GM12878 (cell line): ENCODE measurements around the gene IL22RA2. TPM values are rescaled to one million over a fixed set of nuclear protein-coding genes. Genes with fewer than 3 reads are reported as not detected.

Experiments
- ATAC-seq: fragments of 200-7000 bp; cut with Tn5 transposase; 3 replicates; pipeline ENCODE4 v1.9.1; 2020; ENCODE audit warnings: mild to moderate bottlenecking, moderate library complexity
- BruUV-seq: library from RNA; stranded (reverse); fragments of 400-500 nt; replicated peaks from 2 replicates; lab custom pipeline; 2021; lab: Mats Ljungman, UMichigan
- CTCF ChIA-PET: fragments of 300-600 bp; sonication (Branson Sonifier 250); formaldehyde crosslinking; extraction: SDS; loops from one replicate; lab custom pipeline; 2021; ENCODE audit warnings: inconsistent platforms; lab: Yijun Ruan, JAX
- POLR2A ChIA-PET: fragments of 350-600 bp; formaldehyde crosslinking; extraction: SDS; loops from one replicate; lab custom pipeline; 2021; ENCODE audit warnings: inconsistent platforms; lab: Charles Lee
- RAD21 ChIA-PET: fragments of 300-600 bp; sonication (Branson Sonifier 250); formaldehyde crosslinking; loops from one replicate; lab custom pipeline; 2023; ENCODE audit warnings: antibody characterized with exemption; ENCODE audit not compliant: unreplicated experiment; lab: Charles Lee
- SMC1A ChIA-PET: fragments of 300-600 bp; sonication (Branson Sonifier 250); formaldehyde crosslinking; loops from one replicate; lab custom pipeline; 2023; ENCODE audit not compliant: unreplicated experiment, uncharacterized antibody; lab: Charles Lee
- DNase-seq: peaks from one replicate; pipeline ENCODE4 v3.0.0-alpha.2; 2011; ENCODE audit warnings: low read depth, low spot score
- FAIRE-seq: peaks from 3 replicates; lab custom pipeline; 2011; peaks lifted over from hg19 to GRCh38; lab: Jason Lieb, UNC
- H2AFZ ChIP-seq: 2 replicates; pipeline ENCODE4 v1.6.0; 2011; ENCODE audit warnings: low read depth, low read length, control low read depth; ENCODE audit not compliant: control insufficient read depth
- H3K27ac ChIP-seq: 2 replicates; pipeline ENCODE4 v1.5.1; 2011; ENCODE audit warnings: control low read depth; ENCODE audit not compliant: control insufficient read depth, insufficient read depth
- H3K27me3 ChIP-seq, 2 experiments: replicated peaks in 1 of 2; 2 replicates each; pipeline versions ENCODE4 v1.6.0 to v1.6.1; 2011; ENCODE audit warnings: low read length in 1 of 2; ENCODE audit not compliant: control insufficient read depth in 2 of 2, insufficient read depth in 2 of 2
- H3K36me3 ChIP-seq, 2 experiments: 2 replicates each; pipeline ENCODE4 v1.5.1; 2011; ENCODE audit warnings: low read length in 1 of 2; ENCODE audit not compliant: control insufficient read depth in 2 of 2, insufficient read depth in 2 of 2
- H3K4me1 ChIP-seq: 2 replicates; pipeline ENCODE4 v1.6.1; 2011; ENCODE audit warnings: mild to moderate bottlenecking, low read length, moderate library complexity, mixed read lengths; ENCODE audit not compliant: control insufficient read depth, insufficient read depth
- H3K4me2 ChIP-seq: 2 replicates; pipeline ENCODE4 v1.6.0; 2011; ENCODE audit warnings: control low read depth; ENCODE audit not compliant: control insufficient read depth, insufficient read depth
- H3K4me3 ChIP-seq: fragments of 200-600 bp; sonication (generic); 2 replicates; pipeline ENCODE4 v1.5.1; 2016
- H3K79me2 ChIP-seq: 2 replicates; pipeline ENCODE4 v1.6.0; 2011; ENCODE audit warnings: low read length; ENCODE audit not compliant: control insufficient read depth, insufficient read depth
- H3K9ac ChIP-seq: 2 replicates; pipeline ENCODE4 v1.8.0; 2011; ENCODE audit warnings: low read length, control low read depth, mixed read lengths; ENCODE audit not compliant: control insufficient read depth, insufficient read depth
- H3K9me3 ChIP-seq: replicated peaks from 3 replicates; pipeline ENCODE4 v1.5.1; 2011; ENCODE audit warnings: mild to moderate bottlenecking, low read length; ENCODE audit not compliant: control insufficient read depth, insufficient read depth
- H4K20me1 ChIP-seq: 2 replicates; pipeline ENCODE4 v1.6.0; 2011; ENCODE audit not compliant: control insufficient read depth, insufficient read depth
- BMI1 ChIP-seq: fragments of 450-650 bp; IDR thresholded peaks from 2 replicates; pipeline ENCODE4 v1.6.1; 2016; ENCODE audit warnings: mild to moderate bottlenecking, moderate library complexity, borderline replicate concordance
- BRCA1 ChIP-seq: IDR thresholded peaks from 2 replicates; pipeline ENCODE4 v1.6.1; 2011; ENCODE audit warnings: low read depth, low read length, improper control_type of control experiment
- CBFB ChIP-seq: IDR thresholded peaks from 2 replicates; pipeline ENCODE4 v1.6.1; 2016; ENCODE audit warnings: antibody characterized with exemption, low read depth
- CREM ChIP-seq: IDR thresholded peaks from 2 replicates; pipeline ENCODE4 v1.6.1; 2014; ENCODE audit warnings: antibody characterized with exemption, low read depth
- EED ChIP-seq: sonication (generic); IDR thresholded peaks from 2 replicates; pipeline ENCODE4 v1.6.1; 2016; ENCODE audit warnings: antibody characterized with exemption, low read depth
- ESRRA ChIP-seq: IDR thresholded peaks from 2 replicates; pipeline ENCODE4 v1.6.1; 2012; ENCODE audit warnings: mild to moderate bottlenecking, low read length, improper control_type of control experiment
- ETV6 ChIP-seq, 2 experiments: fragments of 450-650 bp in 1 of 2; IDR thresholded peaks in 1 of 2; conservative IDR thresholded peaks in 1 of 2; 2 replicates each; pipeline ENCODE4 v1.6.1; 2014; ENCODE audit warnings: antibody characterized with exemption in 1 of 2, borderline replicate concordance in 1 of 2, low read depth in 1 of 2, mild to moderate bottlenecking in 1 of 2, moderate library complexity in 1 of 2
- EZH2 ChIP-seq: IDR thresholded peaks from 2 replicates; pipeline ENCODE4 v1.6.1; 2012; ENCODE audit warnings: low read depth, mild to moderate bottlenecking, control low read depth, inconsistent platforms, low read length, borderline replicate concordance; ENCODE audit not compliant: control insufficient read depth
- FOXM1 ChIP-seq: IDR thresholded peaks from 2 replicates; pipeline ENCODE4 v1.6.1; 2012; ENCODE audit warnings: low read depth, mild to moderate bottlenecking, inconsistent platforms, low read length, moderate library complexity
- IKZF1 ChIP-seq: fragments of 450-650 bp; conservative IDR thresholded peaks from 2 replicates; pipeline ENCODE4 v1.6.1; 2017; ENCODE audit warnings: antibody characterized with exemption, mild to moderate bottlenecking
- NBN ChIP-seq: fragments of 450-650 bp; IDR thresholded peaks from 2 replicates; pipeline ENCODE4 v1.6.1; 2016
- PAX5 ChIP-seq: IDR thresholded peaks from 2 replicates; pipeline ENCODE4 v1.6.1; 2011; ENCODE audit warnings: low read depth, low read length, borderline replicate concordance
- POU2F2 ChIP-seq: IDR thresholded peaks from 3 replicates; pipeline ENCODE4 v1.6.1; 2011; ENCODE audit warnings: low read depth, mild to moderate bottlenecking, low read length, borderline replicate concordance
- RELB ChIP-seq: fragments of 450-650 bp; IDR thresholded peaks from 2 replicates; pipeline ENCODE4 v1.6.1; 2017; ENCODE audit warnings: low read depth, mild to moderate bottlenecking, moderate library complexity
- SIN3A ChIP-seq: IDR thresholded peaks from 2 replicates; pipeline ENCODE4 v1.6.1; 2012; ENCODE audit warnings: low read depth, low read length, improper control_type of control experiment
- ZNF24 ChIP-seq: fragments of 450-650 bp; IDR thresholded peaks from 2 replicates; pipeline ENCODE4 v1.6.1; 2017; ENCODE audit warnings: antibody characterized with exemption, mild to moderate bottlenecking
- WGBS: methylation state at CpG from one replicate; pipeline ENCODE4 v1.1.6; 2016; ENCODE audit warnings: low lambda C conversion rate; ENCODE audit not compliant: insufficient replicate concordance, insufficient coverage; ENCODE audit errors: missing lambda C conversion rate; 5-methylcytosine and 5-hydroxymethylcytosine counted together
- in situ Hi-C: fragments of 300-500 bp; cut with MboI; formaldehyde crosslinking; loops from 9 replicates; pipeline ENCODE4 v1.14.3; 2018; ENCODE audit warnings: mixed read lengths
- intact Hi-C: fragments of 100-400 bp; cut with micrococcal nuclease; formaldehyde crosslinking; loops from one replicate; pipeline ENCODE4 v1.14.2; 2022; ENCODE audit not compliant: unreplicated experiment
- polyA plus RNA-seq, 11 experiments: library from polyadenylated mRNA; depleted of rRNA in 4 of 11; unstranded in 6 of 11; stranded (reverse) in 5 of 11; fragments of >200 nt; fragmentation: Nextera tagmentation in 4 of 11; fragmentation: Illumina TruSeq in 1 of 11; extraction: Ambion mirVana in 4 of 11; extraction: Trizol in 1 of 11; gene quantifications; 1 replicate in 1 of 11; 2 replicates in 10 of 11; pipeline versions ENCODE4 v1.2.1 to v1.2.3, GENCODE V29; 2011 to 2016; ENCODE audit warnings: inconsistent platforms in 2 of 11, missing spikeins in 2 of 11, low read depth in 1 of 11
- total RNA-seq, 4 experiments: library from RNA; depleted of rRNA in 3 of 4; stranded (reverse); fragments of >200 nt in 3 of 4; fragmentation: Illumina TruSeq in 1 of 4; extraction: Trizol in 1 of 4; gene quantifications; 2 replicates each; pipeline versions ENCODE4 v1.2.1 to v1.2.3, GENCODE V29; 2013 to 2021

IL22RA2 gene
- total and polyA plus RNA-seq, 10 of the 15 experiments (the other 5 are each of a cell fraction or from before 2014, with no cell fraction given), result 0.05 to 0.22 (median 0.09) TPM; not detected in 3

- H3K4me1 ChIP-seq, result no peaks in the 10 kb centered on the region; the same call in 1 of the 2 replicates
- no peaks in the 10 kb centered on the region; the same call in none of the 3 replicates for H3K9me3 ChIP-seq
- no peak overlapping the region for H2AFZ ChIP-seq
- H3K79me2 ChIP-seq, result no peaks in the 10 kb centered on the region
- no peak overlapping the region for H3K27ac ChIP-seq
- H3K4me2 ChIP-seq, result no peak overlapping the region
- FAIRE-seq (no peak), DNase-seq (no peak), ATAC-seq (no peak)
- intact Hi-C loops (no loop called here), in situ Hi-C loops (no loop called here)
- RAD21 ChIA-PET, result interaction anchor here (0.7 to 2.3 kb wide), 3 partner anchors 9 to 63 kb away, joined by 4 to 11 read pairs (median 5); no protein-coding TSS in a partner anchor
- H4K20me1 ChIP-seq, result no peaks in the 10 kb centered on the region
- SMC1A ChIA-PET, result interaction anchor here (1.0 to 2.6 kb wide), 7 partner anchors 9 to 54 kb away, joined by 3 to 17 read pairs (median 6); no protein-coding TSS in a partner anchor
- H3K4me3 ChIP-seq, result no peak overlapping the region
- CTCF ChIA-PET, result interaction anchor here (1.3 to 3.0 kb wide), 3 partner anchors 9 to 158 kb away, joined by 3 to 13 read pairs (median 4); no protein-coding TSS in a partner anchor
- no peaks in the 10 kb centered on the region for H3K36me3 ChIP-seq
- TF ChIP-seq SIN3A, result no peak
- TF ChIP-seq BRCA1, result no peak
- no peak for TF ChIP-seq ESRRA
- TF ChIP-seq EZH2, result no peak
- 93% methylated on average over 1 of the region's 1 CpG for WGBS
- no peak overlapping the region for H3K9ac ChIP-seq
- BruUV-seq, result no TSS peak
- H3K27me3 ChIP-seq, result no peaks in the 10 kb centered on the region
- POLR2A ChIA-PET, result no interaction called here
These were observed 16.8 kb downstream of the IL22RA2 start for GRCh38 chr6:137156650-137157049.

- ATAC-seq (peak; percentile 73), DNase-seq (peak; percentile 48), FAIRE-seq (peak; percentile 49)
- no peaks in the 10 kb centered on the region for H3K27me3 ChIP-seq
- no peak overlapping the region for H3K4me3 ChIP-seq
- H4K20me1 ChIP-seq, result no peaks in the 10 kb centered on the region
- H3K4me1 ChIP-seq, result no peaks in the 10 kb centered on the region; the same call in 1 of the 2 replicates
- H3K4me2 ChIP-seq, result 0 out of 2 replicates have a peak overlapping the region, but pooled peaks have one; percentile 12
- ChIA-PET RAD21 (interaction anchor here (0.6 to 2.3 kb wide), 4 partner anchors 10 to 62 kb away, joined by 3 to 11 read pairs (median 5); no protein-coding TSS in a partner anchor), CTCF (interaction anchor here (1.3 to 3.0 kb wide), 3 partner anchors 10 to 158 kb away, joined by 3 to 13 read pairs (median 4); no protein-coding TSS in a partner anchor), SMC1A (interaction anchor here (1.3 to 2.6 kb wide), 7 partner anchors 10 to 61 kb away, joined by 4 to 17 read pairs (median 6); no protein-coding TSS in a partner anchor), POLR2A (interaction anchor here (1.1 kb wide), 1 partner anchor 9 kb away, joined by 4 read pairs; no protein-coding TSS in a partner anchor)
- in situ Hi-C loops, result no loop called here
- no TSS peak for BruUV-seq
- no peaks in the 10 kb centered on the region for H3K79me2 ChIP-seq
- H3K9ac ChIP-seq, result no peak overlapping the region
- no peaks in the 10 kb centered on the region for H3K36me3 ChIP-seq
- no peaks in the 10 kb centered on the region; the same call in none of the 3 replicates for H3K9me3 ChIP-seq
- H3K27ac ChIP-seq, result 0 out of 2 replicates have a peak overlapping the region, but pooled peaks have one; percentile 15
- intact Hi-C loops, result no loop called here
- 16% methylated on average over 2 of the region's 2 CpGs for WGBS
- no peak overlapping the region; the same call in 1 of the 2 replicates for H2AFZ ChIP-seq
- TF ChIP-seq IKZF1, result peak; percentile 56
- 0 out of 2 replicates have a peak, but pooled peaks have one; percentile 22 for TF ChIP-seq NBN
- TF ChIP-seq CBFB, result peak; percentile 86
- TF ChIP-seq EED, result peak; percentile 81; the same call in 1 of the 2 replicates
- TF ChIP-seq BMI1, result no peak
- no peak for TF ChIP-seq ZNF24
- TF ChIP-seq FOXM1, result peak; percentile 83
- peak; percentile 53; the same call in 1 of the 2 replicates for TF ChIP-seq PAX5
- TF ChIP-seq ETV6 (conservative IDR thresholded peaks at IDR 0.05 in 1 of 2, IDR thresholded peaks at IDR 0.05 in 1 of 2; ENCODE audit: borderline replicate concordance in 1 of 2, low read depth in 1 of 2), result peak in 1 of 2 experiments; percentile 50; a peak in 1 of 4 replicates
- peak; percentile 51; the same call in 1 of the 2 replicates for TF ChIP-seq CREM
- 0 out of 2 replicates have a peak, but pooled peaks have one; percentile 19 for TF ChIP-seq RELB
- 0 out of 3 replicates have a peak, but pooled peaks have one; percentile 56 for TF ChIP-seq POU2F2
These were observed 17.6 kb downstream of the IL22RA2 start for GRCh38 chr6:137155830-137156229.
